Stimulated activated CD4-positive, alpha-beta T cell treated with anti-CD3 and anti-CD28 coated beads, Interleukin-1b, Interleukin-23, amount 100 ng/mL, for 24 hours (primary cell): ENCODE data around the gene TLCD1.
A peak's percentile ranks its signal among the peaks of the same experiment; 100 is the strongest.

Experiments
- DNase-seq, 4 experiments: peaks; one replicate each; pipeline ENCODE4 v3.0.0-alpha.2; 2020; ENCODE audit warnings: low read depth in 4 of 4, low spot score in 1 of 4

TLCD1 gene

GRCh38 chr17:28726226-28726626, at the start of gene TLCD1:
Gene TLCD1 (minus strand): TSS chr17:28726233. CDS start chr17:28726097, 136 bp downstream.
- DNase-seq = peak in 2 of 4 experiments; percentile 71 to 75

- no peak for DNase-seq
Measured at GRCh38 chr17:28774206-28774605, 48.2 kb upstream of the TLCD1 start.

- no peak for DNase-seq
Measured at GRCh38 chr17:28773736-28774135, 47.7 kb upstream of the TLCD1 start.

GRCh38 chr17:28765038-28765437, 39.0 kb upstream of the TLCD1 start:
- no peak for DNase-seq

- DNase-seq = peak; percentile 59 to 65 (median 62)
Measured at GRCh38 chr17:28763804-28764266, 37.8 kb upstream of the TLCD1 start.

GRCh38 chr17:28763137-28763799, 37.2 kb upstream of the TLCD1 start:
- no peak for DNase-seq

- no peak for DNase-seq
Measured at GRCh38 chr17:28760601-28761562, 34.8 kb upstream of the TLCD1 start.

- DNase-seq = no peak
Measured at GRCh38 chr17:28759256-28759865, 33.3 kb upstream of the TLCD1 start.

GRCh38 chr17:28758411-28759121, 32.5 kb upstream of the TLCD1 start:
- DNase-seq = no peak

GRCh38 chr17:28756049-28756804, 30.2 kb upstream of the TLCD1 start:
- no peak for DNase-seq

GRCh38 chr17:28755486-28755885, 29.5 kb upstream of the TLCD1 start:
- no peak for DNase-seq

- DNase-seq = no peak
Measured at GRCh38 chr17:28751600-28752366, 25.8 kb upstream of the TLCD1 start.

- DNase-seq = peak; percentile 73 to 84 (median 82)
Measured at GRCh38 chr17:28750178-28751047, 24.4 kb upstream of the TLCD1 start.

- no peak for DNase-seq
Measured at GRCh38 chr17:28749516-28750177, 23.6 kb upstream of the TLCD1 start.

GRCh38 chr17:28748852-28749515, 23.0 kb upstream of the TLCD1 start:
- DNase-seq = no peak

- no peak for DNase-seq
Measured at GRCh38 chr17:28747801-28748750, 22.0 kb upstream of the TLCD1 start.
